ENCODE data around the gene FOXP1. TPM values are rescaled to one million over a fixed set of nuclear protein-coding genes. Genes with fewer than 3 reads are reported as not detected.

The FOXP1 gene
- total and polyA plus RNA-seq, 2 donors (not counting 1 experiment from before 2014, with no cell fraction given), result 91.1 to 508 TPM

GRCh38 chr3:71041371-71041770 lies 542.2 kb downstream of the FOXP1 start:
- ChIA-PET POLR2A (no interaction called here), CTCF (interaction anchor here (1.0 to 1.1 kb wide), 2 partner anchors 11 to 36 kb away, joined by 3 to 4 read pairs; no protein-coding TSS in a partner anchor)
- H3K9ac ChIP-seq (ENCODE audit: low read length), result no peak overlapping the region
- H4K20me1 ChIP-seq (ENCODE audit: control insufficient read depth, insufficient read depth, low read length, poor library complexity, severe bottlenecking), result peaks cover 41% of the 10 kb centered on the region
- TF ChIP-seq CTCF (IDR thresholded peaks at IDR 0.05), result no peak
- TF ChIP-seq EZH2 (IDR thresholded peaks at IDR 0.05; ENCODE audit: borderline replicate concordance, insufficient read depth, low read depth, low read length, poor library complexity, severe bottlenecking), result no peak
- H3K36me3 ChIP-seq (replicated peaks in 1 of 2; ENCODE audit: control extremely low read depth in 1 of 2, control insufficient read depth in 1 of 2, extremely low read depth in 1 of 2, insufficient read depth in 2 of 2, low read length in 1 of 2), result peaks cover 26 to 93% of the 10 kb centered on the region in 2 experiments
- peaks cover 34 to 38% of the 10 kb centered on the region in 2 donors for H3K4me1 ChIP-seq (ENCODE audit: control insufficient read depth in 2 of 2, insufficient read depth in 2 of 2, low read length in 2 of 2)
- intact Hi-C loops (cut with micrococcal nuclease), result no loop called here
- no peaks in the 10 kb centered on the region for H3K9me3 Mint-ChIP-seq (ENCODE audit: insufficient read depth)
- no peak overlapping the region for H3K4me2 ChIP-seq (replicated peaks; ENCODE audit: low read depth, low read length, poor library complexity, severe bottlenecking)
- peak overlapping the region; percentile 72 for H3K27ac Mint-ChIP-seq
- H3K27ac ChIP-seq (ENCODE audit: low read length in 2 of 2), result peak overlapping the region in 1 of 2 donors; percentile 34
- WGBS (ENCODE audit: insufficient coverage), result 100% methylated on average over 1 of the region's 7 CpGs
- peaks cover 70% of the 10 kb centered on the region for H3K4me1 Mint-ChIP-seq
- ATAC-seq (ENCODE audit: low read depth), result no peak
- H3K79me2 ChIP-seq (ENCODE audit: control insufficient read depth, insufficient read depth, low read length), result peaks cover 94% of the 10 kb centered on the region
- no peak for DNase-seq
- no peaks in the 10 kb centered on the region for H3K27me3 ChIP-seq (replicated peaks in 1 of 4; ENCODE audit: control extremely low read depth in 1 of 4, control insufficient read depth in 3 of 4, insufficient read depth in 4 of 4, low read length in 3 of 4)
- no peak overlapping the region for H3K4me3 ChIP-seq (ENCODE audit: control extremely low read depth in 1 of 5, extremely low read depth in 1 of 5, insufficient read depth in 1 of 5, low read depth in 2 of 5, low read length in 4 of 5)
- H3K4me3 Mint-ChIP-seq, result no peak overlapping the region
- no peak overlapping the region for H2AFZ ChIP-seq (ENCODE audit: insufficient read depth, low read depth, low read length, poor library complexity, severe bottlenecking)
- no peaks in the 10 kb centered on the region for H3K9me3 ChIP-seq (ENCODE audit: control extremely low read depth in 1 of 3, control insufficient read depth in 2 of 3, insufficient read depth in 1 of 3, low read length in 2 of 3)
- no peaks in the 10 kb centered on the region for H3K27me3 Mint-ChIP-seq

- Histone ChIP-seq H3K9ac (ENCODE audit: low read length) (no peak overlapping the region), H3K4me2 (replicated peaks; ENCODE audit: low read depth, low read length, poor library complexity, severe bottlenecking) (peak overlapping the region; percentile 10), H3K4me3 (ENCODE audit: control extremely low read depth in 1 of 5, extremely low read depth in 1 of 5, insufficient read depth in 1 of 5, low read depth in 2 of 5, low read length in 4 of 5) (no peak overlapping the region), H3K27ac (ENCODE audit: low read length in 2 of 2) (peak overlapping the region; percentile 2 to 40), H3K79me2 (ENCODE audit: control insufficient read depth, insufficient read depth, low read length) (peaks cover 98% of the 10 kb centered on the region), H3K36me3 (replicated peaks in 1 of 2; ENCODE audit: control extremely low read depth in 1 of 2, control insufficient read depth in 1 of 2, extremely low read depth in 1 of 2, insufficient read depth in 2 of 2, low read length in 1 of 2) (peaks cover 26 to 93% of the 10 kb centered on the region in 2 experiments), H3K9me3 (ENCODE audit: control extremely low read depth in 1 of 3, control insufficient read depth in 2 of 3, insufficient read depth in 1 of 3, low read length in 2 of 3) (no peaks in the 10 kb centered on the region), H2AFZ (ENCODE audit: insufficient read depth, low read depth, low read length, poor library complexity, severe bottlenecking) (no peak overlapping the region), H3K27me3 (replicated peaks in 1 of 4; ENCODE audit: control extremely low read depth in 1 of 4, control insufficient read depth in 3 of 4, insufficient read depth in 4 of 4, low read length in 3 of 4) (no peaks in the 10 kb centered on the region), H3K4me1 (ENCODE audit: control insufficient read depth in 2 of 2, insufficient read depth in 2 of 2, low read length in 2 of 2) (peaks cover 25 to 33% of the 10 kb centered on the region in 2 donors), H4K20me1 (ENCODE audit: control insufficient read depth, insufficient read depth, low read length, poor library complexity, severe bottlenecking) (peaks cover 41% of the 10 kb centered on the region)
- DNase-seq (no peak), ATAC-seq (ENCODE audit: low read depth) (peak; percentile 41)
- Mint-ChIP-seq H3K4me1 (peaks cover 70% of the 10 kb centered on the region), H3K9me3 (ENCODE audit: insufficient read depth) (no peaks in the 10 kb centered on the region), H3K27ac (peak overlapping the region; percentile 26), H3K4me3 (peak overlapping the region; percentile 2), H3K27me3 (no peaks in the 10 kb centered on the region)
- 52% methylated on average over 2 of the region's 6 CpGs for WGBS (ENCODE audit: insufficient coverage)
- TF ChIP-seq CTCF (IDR thresholded peaks at IDR 0.05) (no peak), EZH2 (IDR thresholded peaks at IDR 0.05; ENCODE audit: borderline replicate concordance, insufficient read depth, low read depth, low read length, poor library complexity, severe bottlenecking) (no peak)
- intact Hi-C loops (cut with micrococcal nuclease), result no loop called here
- CTCF ChIA-PET, result no interaction called here
- POLR2A ChIA-PET, result no interaction called here
Measured at GRCh38 chr3:71039332-71039731, 544.2 kb downstream of the FOXP1 start.

All from B cell (primary cell).